GM21737 (cell line): Measurements from ENCODE around the gene HAPLN3.

Experiments
- ATAC-seq: cut with Tn5 transposase; IDR thresholded peaks from one replicate; pipeline ENCODE4 v1.9.1; 2021; ENCODE audit warnings: mild to moderate bottlenecking, moderate library complexity; ENCODE audit not compliant: unreplicated experiment

Gene HAPLN3

DNA sequence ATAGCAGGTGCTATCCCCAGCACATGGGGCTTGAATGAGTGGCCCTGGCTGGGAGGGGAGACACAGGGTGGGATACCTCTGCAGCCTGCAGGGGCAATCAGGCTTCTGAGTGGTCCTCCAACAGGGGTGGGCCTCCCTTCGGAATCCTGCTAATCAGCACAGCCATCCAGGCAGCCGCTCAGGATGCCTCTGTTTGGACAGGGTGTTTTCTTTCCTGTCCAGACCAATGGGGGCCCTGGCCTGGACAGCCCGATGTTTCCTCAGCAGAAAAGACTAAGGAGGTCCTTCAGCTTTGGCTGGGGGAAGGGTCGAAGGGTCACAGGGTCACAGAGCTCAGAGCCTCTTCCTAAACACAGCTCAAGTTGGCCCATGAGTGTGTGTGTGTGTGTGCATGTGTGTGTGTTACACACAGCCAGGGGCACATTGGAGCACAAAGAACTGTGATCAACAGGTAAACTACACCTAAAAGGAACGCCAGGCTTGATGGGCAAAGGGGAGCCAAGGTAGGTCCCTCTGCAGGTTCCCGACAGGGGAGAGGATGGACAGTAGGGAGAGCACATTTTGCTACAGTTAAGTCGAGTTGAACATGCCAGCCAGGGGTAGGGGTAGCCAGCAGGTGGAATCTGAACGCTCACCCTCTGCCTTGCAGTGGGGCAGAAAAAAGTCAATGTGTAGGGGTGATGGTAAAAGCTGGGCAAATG, 1.1 kb upstream of the HAPLN3 start:
- no peak for ATAC-seq

DNA sequence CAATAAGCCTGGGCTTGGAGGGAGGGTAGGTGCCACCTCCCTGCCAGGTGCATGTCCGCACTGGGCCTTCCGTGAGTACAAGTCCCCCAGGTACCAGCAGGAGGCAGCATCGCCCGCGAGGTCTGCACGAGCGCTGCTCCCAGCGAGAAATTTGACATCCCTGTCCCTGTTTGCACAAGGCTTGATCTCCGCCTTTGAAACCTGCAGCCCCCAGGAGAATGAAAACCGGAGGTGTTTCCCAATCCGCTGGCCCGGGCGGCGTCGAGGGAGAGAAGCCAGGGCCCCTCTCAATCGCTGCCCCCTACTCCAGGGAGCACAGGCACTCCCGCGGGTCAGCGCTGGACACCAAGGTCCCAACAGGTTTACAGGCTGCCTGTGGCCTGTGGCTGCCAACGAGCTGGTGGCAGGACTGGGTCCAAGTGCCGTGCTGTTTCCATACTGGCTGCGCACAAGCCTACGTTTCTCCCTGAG, 961 bp downstream of the HAPLN3 start:
- peak; percentile 8 for ATAC-seq

DNA sequence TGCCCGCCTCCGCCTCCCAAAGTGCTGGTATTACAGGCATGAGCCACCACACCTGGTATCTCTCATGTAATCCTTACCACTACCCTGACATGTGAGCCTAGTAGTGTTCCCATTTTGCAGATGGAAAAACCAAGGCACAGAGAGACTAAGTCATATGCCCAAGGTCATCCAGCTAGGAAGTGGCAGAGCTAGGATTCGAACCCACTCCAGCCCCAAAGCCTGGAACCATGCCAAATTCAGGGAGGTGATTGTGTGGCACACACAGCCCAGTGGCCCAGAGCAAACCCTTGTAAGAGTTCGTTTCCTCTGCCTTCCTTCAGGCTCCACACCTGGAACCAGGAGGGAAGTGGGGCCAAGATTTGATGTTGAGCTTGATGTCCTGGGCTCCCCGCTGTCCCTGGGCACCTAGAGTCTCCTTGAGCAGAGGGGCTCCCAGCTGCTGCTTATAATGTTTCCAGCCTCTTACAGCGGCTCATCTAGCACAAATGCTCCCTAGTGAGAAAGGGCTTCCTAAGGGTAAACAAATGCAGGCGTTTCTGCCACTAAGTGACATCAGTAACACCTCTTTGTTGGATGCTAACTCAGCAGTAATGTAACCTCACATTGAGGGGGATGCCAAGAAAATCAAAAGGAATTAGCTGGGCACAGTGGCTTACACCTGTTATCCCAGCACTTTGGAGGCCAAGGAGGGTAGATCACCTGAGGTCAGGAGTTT, 3.6 kb downstream of the HAPLN3 start:
- ATAC-seq: no peak

GRCh38 chr15:88890495-88890894, 4.8 kb downstream of the HAPLN3 start:
- no peak for ATAC-seq

GRCh38 chr15:88888719-88889118, 6.6 kb downstream of the HAPLN3 start:
- ATAC-seq: no peak

DNA sequence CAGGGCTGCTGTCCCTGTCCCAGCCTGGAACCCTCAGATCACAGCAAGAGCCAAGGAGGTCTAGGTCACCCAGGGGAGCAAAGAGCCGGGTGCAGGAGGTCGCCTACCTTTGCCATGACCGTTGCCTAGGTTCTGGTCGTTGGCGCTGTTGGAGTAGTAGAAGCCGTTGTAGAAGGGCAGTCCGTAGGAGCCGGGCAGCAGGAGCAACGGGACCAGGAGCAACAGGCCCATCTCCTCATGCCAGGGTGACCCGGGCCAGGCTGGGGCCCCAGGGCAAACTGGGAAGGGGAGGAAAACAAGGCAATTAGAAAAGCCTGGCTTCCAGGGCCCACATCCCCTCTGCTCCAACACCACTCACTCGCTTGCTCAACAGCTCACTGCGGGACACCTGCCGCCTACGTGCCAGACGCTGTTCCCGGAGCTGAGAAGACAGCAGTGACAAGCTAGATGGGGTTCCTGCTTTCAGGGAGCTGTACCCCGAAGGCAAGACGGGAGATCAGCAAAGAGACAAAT, 8.2 kb downstream of the HAPLN3 start:
- no peak for ATAC-seq

DNA sequence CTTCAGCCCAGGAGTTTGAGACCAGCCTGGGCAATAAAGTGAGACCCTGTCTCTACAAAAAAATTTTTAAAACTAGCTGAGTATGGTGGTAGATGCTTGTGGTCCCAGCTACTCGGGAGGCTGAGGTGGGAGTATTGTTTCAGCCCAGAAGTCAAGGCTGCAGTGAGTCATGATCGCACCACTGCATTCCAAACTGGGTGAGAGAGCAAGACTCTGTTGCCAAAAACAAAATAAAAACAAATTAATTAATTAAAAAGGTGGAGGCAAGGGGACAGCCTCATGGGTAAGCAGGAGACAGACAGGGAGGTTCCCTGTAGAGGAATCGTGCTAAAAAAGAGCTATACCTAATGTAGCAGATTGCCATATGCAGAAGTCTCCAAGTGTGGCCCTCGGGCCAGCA, 12.6 kb downstream of the HAPLN3 start:
- ATAC-seq: no peak

DNA sequence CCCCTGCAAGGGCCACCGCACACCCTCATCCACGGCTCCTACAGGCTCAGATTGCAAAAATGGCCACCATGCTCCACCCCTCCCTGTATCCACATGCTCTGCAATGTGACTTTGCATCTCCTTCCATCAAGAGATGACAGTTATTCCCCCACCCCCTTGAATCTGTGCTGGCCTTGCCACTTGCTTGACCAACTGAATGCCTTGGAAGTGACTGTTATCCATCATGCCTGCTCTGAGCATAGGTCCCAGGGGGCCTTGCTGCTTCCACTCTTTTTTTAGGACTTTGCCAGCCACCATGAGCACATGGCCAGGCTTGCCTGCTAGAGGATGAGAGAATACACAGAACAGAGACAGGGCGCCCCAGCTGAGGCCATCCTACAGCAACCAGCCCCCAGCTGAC, 13.6 kb downstream of the HAPLN3 start:
- ATAC-seq: no peak

DNA sequence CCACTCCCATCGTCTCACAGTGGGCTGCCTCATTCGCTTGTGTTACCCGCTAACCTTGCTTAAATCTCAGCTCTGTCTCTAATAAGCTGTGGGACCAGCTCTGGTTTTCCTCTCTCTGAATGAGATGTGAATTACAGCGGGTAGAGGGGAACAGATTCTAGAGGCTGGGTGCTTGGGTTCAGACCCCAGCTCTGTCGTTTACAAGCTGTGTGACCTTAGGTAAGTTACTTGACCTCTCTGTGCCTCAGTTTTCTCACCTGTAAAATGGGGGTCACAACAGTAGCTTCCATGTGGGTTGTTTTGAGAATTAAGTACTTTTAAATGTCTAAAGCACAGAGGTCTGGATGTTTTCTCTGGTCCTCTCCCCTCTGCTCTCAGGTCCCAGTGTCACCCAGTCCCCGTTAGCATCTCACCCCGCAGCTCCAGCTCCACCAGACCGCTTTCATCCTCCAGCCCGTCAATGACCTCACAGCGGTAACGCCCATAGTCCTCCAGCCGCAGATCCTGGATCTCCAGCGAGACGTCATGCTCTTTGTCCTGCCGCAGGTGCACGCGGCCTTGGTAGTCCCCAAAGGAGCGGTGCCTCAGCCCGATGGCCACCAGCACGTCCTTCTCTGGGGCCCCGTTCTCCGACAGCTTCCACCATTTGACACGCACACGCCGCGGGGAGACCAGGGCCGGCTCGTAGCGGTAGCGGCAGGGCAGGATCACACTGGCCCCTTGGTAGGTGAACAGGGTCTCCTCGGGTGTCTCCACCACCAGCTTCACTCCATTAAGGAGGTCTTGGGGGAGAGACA, 14.2 kb downstream of the HAPLN3 start:
- ATAC-seq: no peak

DNA sequence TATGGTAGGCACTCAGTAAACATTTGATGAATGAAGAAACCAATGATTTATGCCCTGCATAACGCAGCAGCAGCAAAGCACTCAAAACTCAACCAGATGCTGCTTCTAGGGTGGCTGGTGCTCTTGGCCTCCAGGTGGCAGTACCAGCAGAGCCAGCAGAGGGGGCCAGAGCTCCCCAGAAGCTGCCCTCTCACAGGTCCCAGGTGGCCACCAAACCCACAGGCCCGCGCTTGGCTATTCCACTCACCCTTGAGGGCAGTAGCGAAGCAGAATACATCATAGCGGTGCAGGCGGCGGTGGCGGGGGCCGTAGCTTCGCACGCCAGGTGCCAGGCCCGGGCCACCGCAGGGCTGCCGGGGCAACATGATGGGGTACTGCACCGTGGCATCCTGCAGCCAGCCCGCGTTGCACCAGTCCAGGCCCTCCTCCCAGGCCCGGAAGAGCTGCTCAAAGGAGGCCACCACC, 16.6 kb downstream of the HAPLN3 start:
- ATAC-seq: no peak

GRCh38 chr15:88877906-88878305, 17.4 kb downstream of the HAPLN3 start:
- ATAC-seq: no peak

- ATAC-seq: no peak
Measured at GRCh38 chr15:88877415-88877814, 17.9 kb downstream of the HAPLN3 start.

- no peak for ATAC-seq
Measured at GRCh38 chr15:88876573-88876972, 18.8 kb downstream of the HAPLN3 start.

- no peak for ATAC-seq
Measured at GRCh38 chr15:88874684-88875083, 20.7 kb downstream of the HAPLN3 start.

DNA sequence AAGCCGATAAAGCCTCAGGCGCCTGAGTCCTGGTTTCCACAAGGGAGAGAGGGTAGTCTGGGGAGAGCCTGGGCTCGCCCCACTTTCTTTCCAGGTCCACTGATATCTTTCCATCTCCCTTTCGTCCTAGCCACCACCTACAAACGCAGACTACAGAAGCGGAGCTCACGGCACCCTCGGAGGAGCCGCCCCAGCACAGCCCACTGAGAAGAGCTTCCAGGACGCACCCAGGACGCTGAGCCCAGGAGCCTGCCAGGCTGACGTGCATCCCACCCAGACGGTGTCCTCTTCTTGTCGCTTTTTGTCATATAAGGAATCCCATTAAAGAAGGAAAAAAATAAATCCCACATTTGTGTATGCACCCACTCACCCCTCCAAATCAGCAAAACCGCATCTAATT, 21.1 kb downstream of the HAPLN3 start:
- no peak for ATAC-seq

DNA sequence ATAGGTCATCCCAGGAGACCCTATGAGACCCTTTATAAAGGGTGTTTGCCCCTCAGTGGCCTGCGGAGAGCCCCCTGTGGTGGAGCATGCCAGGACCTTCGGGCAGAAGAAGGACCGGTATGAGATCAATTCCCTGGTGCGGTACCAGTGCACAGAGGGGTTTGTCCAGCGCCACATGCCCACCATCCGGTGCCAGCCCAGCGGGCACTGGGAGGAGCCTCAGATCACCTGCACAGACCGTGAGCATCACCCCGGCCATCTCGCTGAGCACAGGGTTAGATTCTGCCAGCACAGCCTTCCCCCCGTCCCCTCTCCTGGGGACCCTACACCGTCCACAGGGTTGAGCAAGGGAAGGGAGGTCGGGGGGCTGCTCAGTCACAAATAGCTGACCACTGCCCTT, 21.6 kb downstream of the HAPLN3 start:
- ATAC-seq: no peak

DNA sequence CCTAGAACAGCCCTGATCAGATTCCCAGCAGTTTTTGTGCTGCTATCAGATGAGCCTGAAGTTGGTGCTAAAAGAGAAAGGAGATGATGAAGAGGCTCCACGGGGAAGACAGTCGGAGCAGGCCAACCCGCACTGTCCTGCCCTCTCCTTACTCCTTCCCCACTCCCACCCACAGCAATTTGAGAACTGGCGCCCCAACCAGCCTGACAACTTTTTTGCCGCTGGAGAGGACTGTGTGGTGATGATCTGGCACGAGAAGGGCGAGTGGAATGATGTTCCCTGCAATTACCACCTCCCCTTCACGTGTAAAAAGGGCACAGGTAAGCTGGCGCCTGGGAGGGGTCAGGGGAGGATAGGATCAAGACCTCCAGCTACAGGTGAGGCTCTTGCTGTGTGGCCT, 22.6 kb downstream of the HAPLN3 start:
- ATAC-seq: no peak

DNA sequence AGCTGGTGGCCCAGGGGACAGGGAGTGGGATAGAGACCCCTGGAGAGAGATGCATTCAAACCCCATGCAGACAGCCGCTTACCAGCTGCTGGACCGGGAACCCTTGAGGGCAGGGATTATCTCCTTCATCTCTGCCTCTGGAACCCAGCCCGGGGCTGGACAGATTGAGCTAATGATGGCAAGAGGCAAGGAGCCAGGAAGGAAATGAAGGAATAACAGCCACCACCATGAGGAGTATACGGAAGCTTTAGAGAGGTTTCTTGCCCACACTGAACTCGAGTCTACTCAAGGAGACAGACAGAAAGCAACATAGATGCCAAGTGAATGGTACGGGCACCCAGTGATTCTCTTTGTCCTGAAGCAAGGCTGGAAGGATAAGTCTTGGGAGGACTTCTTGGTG, 23.2 kb downstream of the HAPLN3 start:
- no peak for ATAC-seq

GRCh38 chr15:88871313-88871712, 24.0 kb downstream of the HAPLN3 start:
- ATAC-seq: no peak

DNA sequence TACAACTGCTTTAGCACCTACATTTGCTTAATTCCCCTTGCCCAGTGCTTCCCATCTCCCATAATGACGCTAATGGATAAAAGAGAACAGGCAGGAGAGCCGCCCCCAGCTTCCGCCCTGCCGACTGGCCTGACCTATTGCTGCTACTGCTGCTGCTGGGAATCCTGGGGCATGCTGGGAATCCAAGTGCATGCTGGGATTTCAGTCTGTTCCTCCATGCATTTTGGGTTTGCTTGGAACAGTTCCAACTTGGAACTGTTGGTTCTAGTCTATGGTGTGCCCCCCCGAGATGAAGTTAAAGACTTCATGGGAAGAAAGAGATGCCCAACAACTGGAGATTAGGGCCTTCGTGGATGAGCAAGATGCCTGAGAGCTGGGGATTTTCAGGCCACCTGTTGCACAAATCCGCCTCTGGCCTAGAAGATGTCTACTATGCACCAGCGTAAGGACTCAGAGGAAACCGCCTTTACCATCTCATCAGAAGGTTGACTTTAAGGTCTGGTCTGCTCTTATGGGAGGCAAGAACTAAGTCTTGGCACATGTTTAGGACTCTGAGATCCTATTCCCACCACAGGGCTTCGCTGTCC, 29.0 kb downstream of the HAPLN3 start:
- ATAC-seq: no peak

DNA sequence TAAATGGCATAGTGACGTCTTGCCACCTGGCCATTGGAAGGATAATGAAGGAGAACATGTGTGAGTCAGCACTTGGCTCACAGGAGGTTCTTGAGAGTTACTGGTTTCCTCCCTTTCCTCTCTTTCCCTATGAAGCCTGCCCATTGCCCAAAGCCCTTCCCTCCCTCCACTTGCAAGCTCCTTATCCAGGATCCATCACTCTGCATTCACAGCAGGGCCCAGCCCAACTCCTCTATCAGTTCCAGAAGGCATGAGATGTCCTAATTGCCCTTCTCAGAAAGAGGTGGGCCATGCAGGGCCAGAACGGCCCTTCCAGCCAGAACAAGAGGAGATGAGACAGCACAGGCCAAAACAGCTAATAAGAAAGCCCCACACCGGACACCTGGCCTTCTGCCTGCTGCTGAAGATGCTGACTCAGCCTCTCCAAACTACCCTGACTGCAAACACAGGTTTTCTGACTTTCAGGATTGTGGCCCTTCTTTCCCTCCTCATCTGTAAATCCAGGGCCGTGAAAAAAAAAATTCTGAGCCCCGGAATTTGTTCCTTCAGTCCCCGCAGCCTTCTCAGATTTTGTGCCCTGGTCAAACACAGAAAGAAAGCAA, 29.7 kb downstream of the HAPLN3 start:
- no peak for ATAC-seq
